ENCODE data around the gene KHDC1.
"Not testable (repeated sequence)": the region's sequence is repeated elsewhere in the genome, so short reads cannot be mapped to it uniquely, and the experiment has no call there.

KHDC1 gene

GRCh38 chr6:73262671-73263569 is at the start of gene KHDC1 (continued):
- TF ChIP-seq ZNF449 (tag by site-specific recombination; IDR thresholded peaks at IDR 0.05) (no peak), ZNF624 (tag by site-specific recombination; IDR thresholded peaks at IDR 0.05) (no peak), KLF16 (tag by site-specific recombination; IDR thresholded peaks at IDR 0.05) (no peak), ZNF223 (tag by site-specific recombination; IDR thresholded peaks at IDR 0.05) (no peak), SCRT1 (tag by site-specific recombination; IDR thresholded peaks at IDR 0.05; ENCODE audit: borderline replicate concordance) (no peak), ZBTB17 (tag by site-specific recombination; IDR thresholded peaks at IDR 0.05) (0 out of 2 replicates have a peak, but pooled peaks have one; percentile 17), ZNF629 (tag by site-specific recombination; IDR thresholded peaks at IDR 0.05) (0 out of 2 replicates have a peak, but pooled peaks have one; percentile 17), ZNF2 (tag by site-specific recombination; IDR thresholded peaks at IDR 0.05) (no peak), ZNF302 (tag by site-specific recombination; IDR thresholded peaks at IDR 0.05; ENCODE audit: low read depth) (no peak), ZNF10 (tag by site-specific recombination; IDR thresholded peaks at IDR 0.05) (0 out of 2 replicates have a peak, but pooled peaks have one; percentile 42), ZNF23 (tag by site-specific recombination; IDR thresholded peaks at IDR 0.05; ENCODE audit: borderline replicate concordance) (no peak), ZBTB6 (tag by site-specific recombination; IDR thresholded peaks at IDR 0.05) (0 out of 2 replicates have a peak, but pooled peaks have one; percentile 34), ZNF692 (tag by site-specific recombination; IDR thresholded peaks at IDR 0.05) (peak; percentile 77; the same call in 1 of the 2 replicates), KLF1 (tag by site-specific recombination; IDR thresholded peaks at IDR 0.05) (no peak), ZNF791 (tag by site-specific recombination; IDR thresholded peaks at IDR 0.05) (no peak), ZFP3 (tag by site-specific recombination; IDR thresholded peaks at IDR 0.05; ENCODE audit: low read depth) (no peak), ZNF777 (tag by site-specific recombination; IDR thresholded peaks at IDR 0.05; ENCODE audit: borderline replicate concordance) (no peak)

- H3K36me3 ChIP-seq (ENCODE audit: control insufficient read depth in 2 of 2, insufficient read depth in 1 of 2, low read length in 2 of 2); POLR2A ChIA-PET; H3K9me3 ChIP-seq (ENCODE audit: control insufficient read depth, insufficient read depth, low read depth, low read length); CTCF ChIA-PET; H3K4me1 ChIP-seq (ENCODE audit: control insufficient read depth, insufficient read depth, low read length): not testable (repeated sequence)
- H3K27ac ChIP-seq (ENCODE audit: extremely low read depth, low read depth, low read length): peak overlapping the region; percentile 78; the same call in 1 of the 2 replicates
- H3K4me3 ChIP-seq (ENCODE audit: low read depth, low read length): peak overlapping the region; percentile 53
These were observed 47.5 kb upstream of the KHDC1 start for GRCh38 chr6:73310503-73310845.

GRCh38 chr6:73309785-73310502 is 46.9 kb upstream of the KHDC1 start:
- H3K27ac ChIP-seq (ENCODE audit: extremely low read depth, low read depth, low read length): peak overlapping the region; percentile 78
- ChIA-PET CTCF (interaction anchor here (0.6 to 3.0 kb wide), 8 partner anchors 18 to 272 kb away, joined by 3 to 12 read pairs (median 4); no protein-coding TSS in a partner anchor), POLR2A (interaction anchor here (0.6 to 1.2 kb wide), 5 partner anchors 17 to 344 kb away, joined by 3 to 4 read pairs (median 3); partner anchors contain the start of genes MTO1 and SLC17A5)
- peak overlapping the region; percentile 53 for H3K4me3 ChIP-seq (ENCODE audit: low read depth, low read length)
- H3K4me1 ChIP-seq (ENCODE audit: control insufficient read depth, insufficient read depth, low read length): no peaks in the 10 kb centered on the region
- no peaks in the 10 kb centered on the region; a peak in 1 of 3 replicates for H3K36me3 ChIP-seq (ENCODE audit: control insufficient read depth in 2 of 2, insufficient read depth in 1 of 2, low read length in 2 of 2)
- H3K9me3 ChIP-seq (ENCODE audit: control insufficient read depth, insufficient read depth, low read depth, low read length): no peaks in the 10 kb centered on the region
- TF ChIP-seq EGR2 (tag by site-specific recombination; IDR thresholded peaks at IDR 0.05; ENCODE audit: low read depth) (peak; percentile 90), ZNF544 (tag by site-specific recombination; IDR thresholded peaks at IDR 0.05) (no peak), ZNF768 (tag by site-specific recombination; IDR thresholded peaks at IDR 0.05) (no peak), ZSCAN18 (tag by site-specific recombination; IDR thresholded peaks at IDR 0.05) (no peak), ZNF558 (tag by site-specific recombination; IDR thresholded peaks at IDR 0.05) (no peak), INSM2 (tag by site-specific recombination; IDR thresholded peaks at IDR 0.05) (no peak), ZBTB21 (tag by site-specific recombination; IDR thresholded peaks at IDR 0.05) (no peak), REPIN1 (tag by site-specific recombination; IDR thresholded peaks at IDR 0.05; ENCODE audit: low read depth) (no peak)

Measured in HEK293 (cell line).